IPS DF 19.7 (cell line): ENCODE results near the gene HYOU1.
"Not testable (repeated sequence)": the region's sequence is repeated elsewhere in the genome, so short reads cannot be mapped to it uniquely, and the experiment has no call there.

Source experiments
- DNase-seq: peaks from one replicate; pipeline ENCODE4 v3.0.0-alpha.2; 2013; ENCODE audit warnings: low read depth, low spot score

The HYOU1 gene

GRCh38 chr11:119087747-119088241 is 30.8 kb upstream of the HYOU1 start:
- no peak for DNase-seq

GRCh38 chr11:119087123-119087522 is 30.1 kb upstream of the HYOU1 start:
- no peak for DNase-seq

- DNase-seq, result no peak
Measured at GRCh38 chr11:119085437-119085847, 28.4 kb upstream of the HYOU1 start.

GRCh38 chr11:119084663-119085436 is 27.8 kb upstream of the HYOU1 start, which contains the start of gene HMBS:
Gene HMBS (plus strand): TSS chr11:119084881. CDS start chr11:119085034, 153 bp downstream.
- DNase-seq, result peak; percentile 82

GRCh38 chr11:119081682-119082260 is 24.8 kb upstream of the HYOU1 start:
- no peak for DNase-seq

GRCh38 chr11:119078675-119079420 is 21.8 kb upstream of the HYOU1 start:
- DNase-seq, result no peak

- no peak for DNase-seq
Measured at GRCh38 chr11:119077839-119078238, 20.8 kb upstream of the HYOU1 start.

GRCh38 chr11:119067371-119068222 is 10.6 kb upstream of the HYOU1 start, which contains the start of gene VPS11:
Gene VPS11 (plus strand): TSS chr11:119067818. CDS start chr11:119067824, 6 bp downstream.
- DNase-seq, result peak; percentile 88

GRCh38 chr11:119065369-119065768 is 8.4 kb upstream of the HYOU1 start:
- no peak for DNase-seq

- no peak for DNase-seq
Measured at GRCh38 chr11:119062779-119063178, 5.8 kb upstream of the HYOU1 start.

- no peak for DNase-seq
Measured at GRCh38 chr11:119061256-119061655, 4.3 kb upstream of the HYOU1 start.

- DNase-seq, result not testable (repeated sequence)
Measured at GRCh38 chr11:119059128-119059527, 2.1 kb upstream of the HYOU1 start.

- no peak for DNase-seq
Measured at GRCh38 chr11:119056421-119056999, 495 bp downstream of the HYOU1 start.

- DNase-seq, result no peak
Measured at GRCh38 chr11:119055901-119056300, 1.1 kb downstream of the HYOU1 start.

- no peak for DNase-seq
Measured at GRCh38 chr11:119054418-119054817, 2.6 kb downstream of the HYOU1 start.

- DNase-seq, result no peak
Measured at GRCh38 chr11:119052163-119052814, 4.7 kb downstream of the HYOU1 start.

- DNase-seq, result no peak
Measured at GRCh38 chr11:119051440-119052162, 5.4 kb downstream of the HYOU1 start.

GRCh38 chr11:119049081-119049480 is 7.9 kb downstream of the HYOU1 start:
- no peak for DNase-seq

- DNase-seq, result no peak
Measured at GRCh38 chr11:119048644-119049043, 8.4 kb downstream of the HYOU1 start.

- DNase-seq, result no peak
Measured at GRCh38 chr11:119047205-119047604, 9.8 kb downstream of the HYOU1 start.
